IMR-90 (cell line): Measurements from ENCODE around the gene XPO6.

Experiments
- CEBPB ChIP-seq: IDR thresholded peaks from 2 replicates; pipeline ENCODE4 v1.6.1; 2012; ENCODE audit warnings: low read depth, low read length, improper control_type of control experiment
- FOS ChIP-seq: fragments of 150-350 bp; IDR thresholded peaks from 2 replicates; pipeline ENCODE4 v1.6.1; 2016; ENCODE audit warnings: low read depth, low read length
- MXI1 ChIP-seq: IDR thresholded peaks from 2 replicates; pipeline ENCODE4 v1.6.1; 2012; ENCODE audit warnings: low read depth, mild to moderate bottlenecking, low read length, moderate library complexity, borderline replicate concordance
- POLR2A ChIP-seq: IDR thresholded peaks from 2 replicates; pipeline ENCODE4 v1.6.1; 2012; ENCODE audit warnings: mild to moderate bottlenecking, low read depth, low read length
- RAD21 ChIP-seq: IDR thresholded peaks from 2 replicates; pipeline ENCODE4 v1.6.1; 2012; ENCODE audit warnings: low read length, improper control_type of control experiment
- TF ChIP-seq, protein P1 (sequence below): fragments of 150-350 bp; IDR thresholded peaks from 2 replicates; pipeline ENCODE4 v1.6.1; 2016; ENCODE audit warnings: low read depth, mild to moderate bottlenecking, low read length, moderate library complexity, borderline replicate concordance
- TF ChIP-seq, protein P2 (sequence below): conservative IDR thresholded peaks from 2 replicates; pipeline ENCODE4 v1.5.1; 2012; ENCODE audit warnings: mild to moderate bottlenecking, low read depth, low read length, improper control_type of control experiment

DNA sequence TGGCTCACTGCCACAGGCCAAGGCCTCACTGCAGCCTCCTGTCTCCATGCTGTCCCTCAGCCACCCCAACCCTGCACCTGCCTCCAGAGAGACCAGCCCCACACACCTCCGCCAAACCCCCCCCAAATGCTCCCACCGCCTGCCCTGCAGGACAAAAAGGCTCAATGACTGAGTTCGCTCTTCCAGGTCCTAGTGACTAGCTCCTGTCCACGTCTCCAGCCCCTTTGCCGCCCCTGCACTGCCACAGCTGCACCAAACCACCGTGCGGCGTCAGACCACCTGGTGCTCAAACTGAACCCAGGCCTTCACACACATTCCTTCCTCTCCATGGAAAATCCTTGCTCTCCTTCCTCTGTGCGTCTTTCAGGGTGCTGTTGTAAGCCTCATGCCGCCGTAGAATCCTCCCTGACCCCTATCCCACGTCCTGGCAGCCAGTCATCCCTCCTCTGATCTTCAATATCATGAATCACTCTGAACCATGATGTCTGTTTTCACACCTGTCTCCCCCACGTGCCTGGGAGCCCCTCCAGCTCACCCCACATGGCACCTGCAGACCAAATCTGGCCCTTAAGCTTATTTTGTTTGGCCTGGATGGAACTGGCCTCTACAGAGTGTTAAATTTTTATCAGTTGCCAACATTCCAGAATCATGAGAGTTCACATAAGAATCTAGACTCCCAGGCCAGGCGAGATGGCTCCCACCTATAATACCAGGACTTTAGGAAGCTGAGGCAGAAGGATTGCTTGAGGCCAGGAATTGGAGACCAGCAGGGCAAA is 144.0 kb downstream of the XPO6 start:
- TF ChIP-seq MXI1: no peak
- TF ChIP-seq, protein P1, sequence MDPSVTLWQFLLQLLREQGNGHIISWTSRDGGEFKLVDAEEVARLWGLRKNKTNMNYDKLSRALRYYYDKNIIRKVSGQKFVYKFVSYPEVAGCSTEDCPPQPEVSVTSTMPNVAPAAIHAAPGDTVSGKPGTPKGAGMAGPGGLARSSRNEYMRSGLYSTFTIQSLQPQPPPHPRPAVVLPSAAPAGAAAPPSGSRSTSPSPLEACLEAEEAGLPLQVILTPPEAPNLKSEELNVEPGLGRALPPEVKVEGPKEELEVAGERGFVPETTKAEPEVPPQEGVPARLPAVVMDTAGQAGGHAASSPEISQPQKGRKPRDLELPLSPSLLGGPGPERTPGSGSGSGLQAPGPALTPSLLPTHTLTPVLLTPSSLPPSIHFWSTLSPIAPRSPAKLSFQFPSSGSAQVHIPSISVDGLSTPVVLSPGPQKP: no peak
- TF ChIP-seq, protein P2, sequence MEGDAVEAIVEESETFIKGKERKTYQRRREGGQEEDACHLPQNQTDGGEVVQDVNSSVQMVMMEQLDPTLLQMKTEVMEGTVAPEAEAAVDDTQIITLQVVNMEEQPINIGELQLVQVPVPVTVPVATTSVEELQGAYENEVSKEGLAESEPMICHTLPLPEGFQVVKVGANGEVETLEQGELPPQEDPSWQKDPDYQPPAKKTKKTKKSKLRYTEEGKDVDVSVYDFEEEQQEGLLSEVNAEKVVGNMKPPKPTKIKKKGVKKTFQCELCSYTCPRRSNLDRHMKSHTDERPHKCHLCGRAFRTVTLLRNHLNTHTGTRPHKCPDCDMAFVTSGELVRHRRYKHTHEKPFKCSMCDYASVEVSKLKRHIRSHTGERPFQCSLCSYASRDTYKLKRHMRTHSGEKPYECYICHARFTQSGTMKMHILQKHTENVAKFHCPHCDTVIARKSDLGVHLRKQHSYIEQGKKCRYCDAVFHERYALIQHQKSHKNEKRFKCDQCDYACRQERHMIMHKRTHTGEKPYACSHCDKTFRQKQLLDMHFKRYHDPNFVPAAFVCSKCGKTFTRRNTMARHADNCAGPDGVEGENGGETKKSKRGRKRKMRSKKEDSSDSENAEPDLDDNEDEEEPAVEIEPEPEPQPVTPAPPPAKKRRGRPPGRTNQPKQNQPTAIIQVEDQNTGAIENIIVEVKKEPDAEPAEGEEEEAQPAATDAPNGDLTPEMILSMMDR: no peak
- no peak for TF ChIP-seq CEBPB
- no peak for TF ChIP-seq RAD21
- no peak for TF ChIP-seq POLR2A
- TF ChIP-seq FOS: no peak
